Activated T-helper 17 cell treated with anti-CD3 and anti-CD28 coated beads, Interleukin-2, amount 50 U/mL, for 72 hours (primary cell): ENCODE results near the gene CFAP299. TPM values are rescaled to one million over a fixed set of nuclear protein-coding genes. Genes with fewer than 3 reads are reported as not detected.
"Not testable (repeated sequence)": the region's sequence is repeated elsewhere in the genome, so short reads cannot be mapped to it uniquely, and the experiment has no call there.

Source experiments
- ATAC-seq: fragments of 150-1000 bp; cut with Tn5 transposase; replicated peaks from 2 replicates; pipeline ENCODE4 v1.10.0; 2021; ENCODE audit warnings: mild to moderate bottlenecking, moderate library complexity
- H3K27ac Mint-ChIP-seq: one replicate; pipeline ENCODE4 v1.8.0; 2022; ENCODE audit warnings: mixed read lengths
- H3K27me3 Mint-ChIP-seq: one replicate; pipeline ENCODE4 v1.8.0; 2022; ENCODE audit warnings: mixed read lengths
- H3K36me3 Mint-ChIP-seq: one replicate; pipeline ENCODE4 v1.8.0; 2022; ENCODE audit warnings: low read depth, mild to moderate bottlenecking, mixed read lengths
- H3K4me1 Mint-ChIP-seq: one replicate; pipeline ENCODE4 v1.8.0; 2022; ENCODE audit warnings: mixed read lengths
- H3K4me3 Mint-ChIP-seq: one replicate; pipeline ENCODE4 v1.8.0; 2022; ENCODE audit warnings: mild to moderate bottlenecking, mixed read lengths
- H3K9me3 Mint-ChIP-seq: one replicate; pipeline ENCODE4 v1.8.0; 2022; ENCODE audit warnings: mixed read lengths
- total RNA-seq, 2 donors: library from RNA; stranded (reverse); gene quantifications; one replicate each; pipeline ENCODE4 v1.2.3, GENCODE V29; 2022

The CFAP299 gene
- total RNA-seq, 2 donors from 2014 or later, result 1.1 TPM; not detected in 1

DNA sequence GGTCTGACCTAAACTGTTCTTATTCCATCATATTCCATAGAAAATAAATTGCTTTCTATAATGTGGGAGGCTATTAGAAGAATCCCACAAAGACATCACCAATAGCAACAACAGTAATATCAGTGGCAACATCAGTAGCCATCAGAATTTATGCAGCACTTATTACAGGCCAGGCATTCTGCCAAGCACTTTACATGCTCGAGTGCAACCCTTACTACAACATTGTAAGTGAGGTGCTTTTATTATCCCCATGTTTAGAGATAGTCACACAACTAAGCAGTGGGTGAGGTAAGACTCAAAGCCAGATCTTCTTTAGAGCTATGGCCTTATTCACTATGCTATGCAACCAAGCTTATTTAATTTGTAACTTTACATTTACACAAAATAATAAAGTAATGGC lies 377.9 kb downstream of the CFAP299 start:
- H3K4me1 Mint-ChIP-seq, result peaks cover 4% of the 10 kb centered on the region

DNA sequence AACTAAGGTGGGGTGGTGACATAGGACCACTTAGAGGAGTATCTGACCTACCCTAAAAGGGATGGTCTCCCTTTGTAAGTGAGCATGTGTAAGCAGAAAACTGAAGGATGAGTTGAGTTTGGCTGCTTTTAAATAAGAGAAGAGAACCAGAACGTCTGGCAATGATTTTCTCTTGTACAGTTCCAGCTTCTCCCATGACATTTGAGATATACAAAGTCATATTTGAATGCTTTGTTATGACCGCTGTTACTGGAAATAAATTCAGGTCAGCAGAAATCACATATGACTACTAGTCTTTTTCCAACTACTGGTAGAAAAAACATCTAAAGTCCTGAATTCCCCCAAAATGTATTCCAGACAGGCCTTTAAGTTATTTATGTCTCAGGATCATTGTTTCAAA lies 381.7 kb downstream of the CFAP299 start:
- no peaks in the 10 kb centered on the region for H3K4me1 Mint-ChIP-seq
- peaks cover 10% of the 10 kb centered on the region for H3K9me3 Mint-ChIP-seq
- H3K4me3 Mint-ChIP-seq, result no peak overlapping the region
- no peak overlapping the region for H3K27ac Mint-ChIP-seq
- ATAC-seq, result no peak
- no peaks in the 10 kb centered on the region for H3K27me3 Mint-ChIP-seq
- no peaks in the 10 kb centered on the region for H3K36me3 Mint-ChIP-seq

More for the DNA sequence above, 377.9 kb downstream of the CFAP299 start:
- peaks cover 4% of the 10 kb centered on the region for H3K9me3 Mint-ChIP-seq
- H3K27ac Mint-ChIP-seq, result no peak overlapping the region
- no peak overlapping the region for H3K4me3 Mint-ChIP-seq
- no peaks in the 10 kb centered on the region for H3K36me3 Mint-ChIP-seq
- H3K27me3 Mint-ChIP-seq, result no peaks in the 10 kb centered on the region
- no peak for ATAC-seq

DNA sequence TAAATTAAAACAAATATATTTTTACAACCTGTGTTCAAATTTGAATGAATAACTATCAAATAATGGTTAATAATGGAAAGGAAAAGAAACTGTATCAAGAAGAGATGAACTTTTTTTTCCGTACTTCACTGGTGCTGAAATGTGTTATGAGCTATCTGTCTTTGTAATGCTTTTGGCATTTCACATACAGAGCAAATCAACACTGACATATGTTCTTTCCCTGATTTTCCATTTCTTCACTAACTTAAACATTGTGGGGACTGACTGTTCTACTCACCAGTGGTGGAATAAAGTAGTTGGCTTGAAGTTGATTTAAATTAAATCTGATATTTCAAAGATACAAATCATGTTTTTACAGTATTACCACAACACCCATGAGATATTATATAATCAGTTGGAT lies 390.9 kb downstream of the CFAP299 start:
- no peak for ATAC-seq
- H3K27me3 Mint-ChIP-seq, result peaks cover 3% of the 10 kb centered on the region
- peaks cover under 1% of the 10 kb centered on the region for H3K9me3 Mint-ChIP-seq

DNA sequence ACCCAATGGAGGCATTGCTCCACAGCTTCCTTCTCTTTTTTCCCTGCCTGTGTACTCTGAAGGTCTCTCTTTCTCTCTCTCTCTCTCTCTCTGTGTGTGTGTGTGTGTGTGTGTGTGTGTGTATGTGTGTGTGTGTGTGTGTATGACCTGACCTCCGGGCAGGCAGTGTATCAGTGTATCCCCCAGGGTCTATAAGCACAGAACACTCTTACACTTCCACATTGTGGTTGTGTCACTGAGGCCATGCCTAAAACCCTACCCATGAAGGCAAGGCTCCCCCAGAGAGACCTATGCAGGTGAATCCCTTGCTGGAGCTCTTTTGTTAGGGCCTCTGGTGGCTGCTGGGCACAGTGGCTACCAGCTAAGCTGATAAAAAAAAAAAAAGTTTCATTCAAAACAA lies 394.6 kb downstream of the CFAP299 start:
- Mint-ChIP-seq H3K4me1 (no peaks in the 10 kb centered on the region), H3K27me3 (peaks cover 3% of the 10 kb centered on the region), H3K4me3 (no peak overlapping the region), H3K9me3 (no peaks in the 10 kb centered on the region), H3K27ac (no peak overlapping the region), H3K36me3 (no peaks in the 10 kb centered on the region)
- no peak for ATAC-seq

More for the DNA sequence above, 390.9 kb downstream of the CFAP299 start:
- Mint-ChIP-seq H3K36me3 (no peaks in the 10 kb centered on the region), H3K27ac (no peak overlapping the region), H3K4me1 (no peaks in the 10 kb centered on the region), H3K4me3 (no peak overlapping the region)

DNA sequence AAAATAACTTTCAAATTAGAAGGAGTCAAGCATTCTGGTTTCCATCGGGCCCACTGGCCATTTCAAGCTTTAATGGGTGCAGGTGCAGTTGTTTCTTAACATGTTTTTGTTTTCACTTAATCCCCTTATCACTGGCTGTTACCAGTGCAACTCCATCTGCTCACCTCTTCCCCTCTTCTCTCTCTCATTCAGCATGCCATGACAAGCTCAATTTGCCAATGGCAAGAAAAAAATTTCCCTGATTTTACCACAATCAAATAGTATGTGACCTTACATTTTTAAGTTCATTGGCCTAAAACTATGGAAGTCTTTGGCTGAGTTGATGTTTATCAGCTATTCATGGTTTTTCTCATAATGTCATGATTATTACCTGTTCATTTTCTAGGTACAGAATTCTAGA lies 395.9 kb downstream of the CFAP299 start:
- H3K27me3 Mint-ChIP-seq, result peaks cover 3% of the 10 kb centered on the region
- no peaks in the 10 kb centered on the region for H3K9me3 Mint-ChIP-seq
- H3K4me3 Mint-ChIP-seq, result no peak overlapping the region
- no peaks in the 10 kb centered on the region for H3K4me1 Mint-ChIP-seq
- H3K27ac Mint-ChIP-seq, result no peak overlapping the region
- H3K36me3 Mint-ChIP-seq, result no peaks in the 10 kb centered on the region
- no peak for ATAC-seq

DNA sequence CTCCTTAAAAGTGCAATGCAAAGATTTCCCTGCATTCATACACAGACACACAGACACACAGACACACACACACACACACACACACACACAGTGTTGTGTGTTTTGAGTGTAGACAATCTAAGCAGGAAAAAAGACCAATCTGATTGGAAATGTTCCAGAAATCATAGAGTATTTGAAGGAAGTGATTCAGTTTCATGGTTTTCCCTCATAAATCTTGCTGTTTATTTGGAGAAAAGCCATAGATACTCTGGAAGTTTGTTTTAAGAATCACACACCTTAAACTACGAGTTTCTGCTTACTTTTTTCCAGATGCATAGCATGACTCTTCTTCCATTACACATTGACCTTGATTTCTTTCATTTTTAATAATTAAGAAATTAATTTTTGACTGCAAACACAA lies 396.5 kb downstream of the CFAP299 start:
- no peak overlapping the region for H3K4me3 Mint-ChIP-seq
- no peaks in the 10 kb centered on the region for H3K9me3 Mint-ChIP-seq
- H3K4me1 Mint-ChIP-seq, result no peaks in the 10 kb centered on the region
- ATAC-seq, result no peak
- peaks cover 3% of the 10 kb centered on the region for H3K27me3 Mint-ChIP-seq
- no peak overlapping the region for H3K27ac Mint-ChIP-seq
- H3K36me3 Mint-ChIP-seq, result no peaks in the 10 kb centered on the region

DNA sequence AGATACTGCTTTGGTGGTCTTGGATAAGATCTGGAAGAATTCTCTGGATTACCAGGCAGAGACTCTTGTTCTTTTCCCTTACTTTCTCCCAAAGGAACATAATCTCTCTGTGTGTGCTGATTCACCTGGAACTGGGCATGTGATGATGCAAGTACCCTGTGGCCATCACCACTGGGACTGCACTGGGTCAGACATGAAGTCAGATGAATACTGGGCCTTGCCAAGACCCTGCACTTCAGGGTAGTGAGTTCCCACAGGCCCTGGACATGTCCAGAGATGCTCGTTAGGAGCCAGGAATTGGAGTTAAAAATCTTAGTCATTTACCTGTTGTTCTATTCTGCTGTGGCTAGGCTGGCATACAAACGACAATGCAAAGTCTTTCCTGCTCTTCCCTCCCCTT lies 404.8 kb downstream of the CFAP299 start:
- peaks cover 3% of the 10 kb centered on the region for H3K27me3 Mint-ChIP-seq
- no peaks in the 10 kb centered on the region for H3K36me3 Mint-ChIP-seq
- peaks cover 20% of the 10 kb centered on the region for H3K9me3 Mint-ChIP-seq
- ATAC-seq, result no peak
- H3K4me1 Mint-ChIP-seq, result no peaks in the 10 kb centered on the region
- H3K27ac Mint-ChIP-seq, result no peak overlapping the region
- H3K4me3 Mint-ChIP-seq, result no peak overlapping the region

DNA sequence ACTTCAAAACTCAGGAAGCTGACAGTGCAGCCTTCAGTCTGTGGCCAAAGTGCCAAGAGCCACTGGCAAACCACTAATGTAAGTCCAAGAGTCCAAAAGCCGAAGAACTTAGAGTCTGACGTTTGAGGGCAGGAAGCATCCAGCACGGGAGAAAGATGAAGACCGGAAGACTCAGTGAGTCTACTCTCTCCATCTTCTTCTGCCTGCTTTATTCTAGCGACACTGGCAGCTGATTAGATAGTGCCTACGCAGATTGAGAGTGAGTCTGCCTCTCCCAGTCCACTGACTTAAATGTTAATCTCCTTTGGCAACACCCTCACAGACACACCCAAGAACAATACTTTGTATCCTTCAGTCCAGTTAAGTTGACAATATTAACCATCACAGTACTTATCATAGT lies 414.0 kb downstream of the CFAP299 start:
- not testable (repeated sequence) for H3K4me1 Mint-ChIP-seq, H3K27ac Mint-ChIP-seq, H3K27me3 Mint-ChIP-seq, ATAC-seq, H3K9me3 Mint-ChIP-seq, H3K36me3 Mint-ChIP-seq, H3K4me3 Mint-ChIP-seq

DNA sequence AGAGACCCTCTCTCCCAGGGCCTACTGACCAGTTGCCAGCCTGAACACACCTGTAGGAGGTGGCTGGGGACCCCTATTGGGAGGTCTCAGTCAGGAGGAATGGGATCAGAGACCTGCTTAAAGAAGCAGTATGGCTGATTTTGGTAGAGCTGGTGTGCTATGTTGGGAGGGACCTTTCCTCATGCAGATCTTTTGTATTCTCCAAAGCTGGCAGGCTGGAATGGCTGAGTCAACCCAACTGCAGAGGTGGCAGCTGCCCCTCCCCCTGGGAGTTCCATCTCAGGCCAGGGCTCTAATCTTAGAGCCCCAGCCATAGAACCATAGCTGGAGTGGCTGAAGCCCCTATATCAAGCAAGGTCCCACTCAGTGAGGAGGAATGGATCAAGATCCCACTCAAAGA lies 415.7 kb downstream of the CFAP299 start:
- Mint-ChIP-seq H3K27me3 (no peaks in the 10 kb centered on the region), H3K27ac (no peak overlapping the region), H3K36me3 (no peaks in the 10 kb centered on the region), H3K4me3 (no peak overlapping the region), H3K4me1 (no peaks in the 10 kb centered on the region), H3K9me3 (no peaks in the 10 kb centered on the region)
- ATAC-seq, result no peak

DNA sequence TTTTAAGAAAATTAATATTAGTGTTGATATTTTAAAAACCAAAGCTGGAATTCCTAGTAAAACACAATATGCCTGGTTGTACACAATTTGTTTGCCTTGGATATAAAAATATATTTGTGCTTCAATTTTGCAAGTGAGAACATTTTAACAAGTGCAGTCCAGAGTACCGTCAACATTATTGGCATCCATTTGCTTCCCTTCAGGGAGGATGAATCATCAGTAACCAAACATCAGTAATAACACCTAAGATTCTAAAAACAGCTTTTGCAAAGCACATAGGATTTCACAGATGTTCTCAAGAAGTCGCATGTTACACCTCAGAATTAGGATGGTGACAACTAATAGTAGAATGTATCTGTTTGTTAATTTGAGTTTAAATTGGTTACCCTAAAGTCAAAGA lies 432.4 kb downstream of the CFAP299 start:
- Mint-ChIP-seq H3K36me3 (no peaks in the 10 kb centered on the region), H3K9me3 (peaks cover 4% of the 10 kb centered on the region)
- ATAC-seq, result no peak

DNA sequence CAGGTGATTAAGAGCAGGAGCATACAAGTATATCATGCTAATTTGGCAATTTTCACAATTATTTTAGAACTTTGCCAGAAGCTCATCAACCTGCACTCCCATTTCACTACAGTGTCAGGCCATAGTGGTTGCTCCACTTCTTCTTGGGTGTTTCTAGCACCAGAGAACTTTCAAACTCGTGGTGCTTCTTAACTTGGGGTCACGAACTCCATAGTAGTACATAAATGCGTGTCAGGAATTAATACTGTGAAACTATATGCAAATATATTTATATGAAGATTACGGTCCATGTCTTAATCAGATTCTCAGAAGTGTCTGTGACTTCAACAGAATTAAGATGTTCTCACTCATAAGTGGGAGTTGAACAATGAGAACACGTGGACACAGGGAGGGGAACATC lies 440.6 kb downstream of the CFAP299 start:
- Mint-ChIP-seq H3K27me3 (no peaks in the 10 kb centered on the region), H3K36me3 (no peaks in the 10 kb centered on the region), H3K27ac (no peak overlapping the region), H3K4me3 (no peak overlapping the region), H3K9me3 (no peaks in the 10 kb centered on the region), H3K4me1 (no peaks in the 10 kb centered on the region)
- no peak for ATAC-seq

More for the DNA sequence above, 432.4 kb downstream of the CFAP299 start:
- Mint-ChIP-seq H3K27me3 (no peaks in the 10 kb centered on the region), H3K27ac (no peak overlapping the region), H3K4me3 (no peak overlapping the region), H3K4me1 (no peaks in the 10 kb centered on the region)

DNA sequence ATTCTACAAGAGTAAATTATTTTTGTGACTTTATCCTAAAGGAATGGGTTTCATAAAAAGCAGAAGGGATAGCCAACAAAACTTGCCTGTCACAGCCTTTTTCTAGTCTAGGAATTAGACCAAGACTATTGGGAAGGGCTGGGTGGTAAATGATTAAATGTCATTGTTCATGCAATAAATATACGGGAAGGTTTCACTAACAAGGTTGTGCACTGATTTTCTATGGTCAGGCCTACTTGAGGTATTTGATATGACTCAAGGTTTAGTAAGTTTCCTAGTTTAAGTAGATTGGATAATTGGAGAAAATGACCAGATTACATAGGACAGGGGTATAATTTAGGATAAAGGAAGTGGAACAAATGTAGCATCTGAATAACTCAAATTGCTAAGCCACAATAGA lies 445.9 kb downstream of the CFAP299 start:
- Mint-ChIP-seq H3K4me3 (no peak overlapping the region), H3K9me3 (no peaks in the 10 kb centered on the region), H3K4me1 (no peaks in the 10 kb centered on the region), H3K27me3 (no peaks in the 10 kb centered on the region), H3K27ac (no peak overlapping the region), H3K36me3 (no peaks in the 10 kb centered on the region)
- ATAC-seq, result no peak

DNA sequence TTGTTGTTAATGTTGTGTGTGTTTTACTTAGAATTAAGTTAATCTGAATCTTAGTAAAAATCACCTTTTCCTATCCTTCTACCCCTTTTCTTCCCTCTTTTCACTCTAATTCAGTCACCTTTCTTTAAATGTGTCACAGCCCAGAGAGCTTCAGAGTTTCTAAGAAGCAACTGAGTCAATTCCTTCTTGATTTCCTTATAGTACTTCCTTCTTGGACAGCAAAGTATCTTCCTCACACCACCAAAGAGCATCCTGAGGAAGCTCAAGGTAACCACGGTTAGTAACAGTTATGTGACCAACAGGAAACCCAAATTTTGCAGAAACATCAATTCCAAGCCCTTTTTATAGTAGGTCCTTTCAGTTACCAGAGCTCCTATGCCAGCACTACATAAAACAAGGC lies 451.8 kb downstream of the CFAP299 start:
- peak; percentile 42 for ATAC-seq
- Mint-ChIP-seq H3K4me1 (peaks cover 7% of the 10 kb centered on the region), H3K27me3 (no peaks in the 10 kb centered on the region), H3K27ac (no peak overlapping the region), H3K4me3 (no peak overlapping the region), H3K9me3 (no peaks in the 10 kb centered on the region), H3K36me3 (no peaks in the 10 kb centered on the region)

DNA sequence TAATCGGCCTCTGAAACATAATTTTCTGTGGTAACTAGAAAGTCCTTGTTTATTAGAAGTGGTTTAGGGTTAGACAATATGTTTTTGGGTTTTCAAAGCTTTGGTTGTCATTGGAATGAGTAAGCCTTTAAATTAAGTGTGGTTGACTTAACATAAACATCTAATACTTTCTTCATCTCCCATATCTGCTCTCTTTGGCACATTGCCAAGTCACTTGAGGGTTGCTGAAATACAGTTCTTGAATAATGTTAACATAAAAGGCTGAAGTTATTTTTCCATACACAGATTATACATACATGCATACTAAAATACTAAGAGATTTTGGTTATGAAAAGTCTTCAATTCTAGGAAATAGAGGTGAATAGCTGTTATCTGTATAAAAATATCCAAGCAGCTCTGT lies 453.3 kb downstream of the CFAP299 start:
- no peak overlapping the region for H3K27ac Mint-ChIP-seq
- H3K4me3 Mint-ChIP-seq, result no peak overlapping the region

DNA sequence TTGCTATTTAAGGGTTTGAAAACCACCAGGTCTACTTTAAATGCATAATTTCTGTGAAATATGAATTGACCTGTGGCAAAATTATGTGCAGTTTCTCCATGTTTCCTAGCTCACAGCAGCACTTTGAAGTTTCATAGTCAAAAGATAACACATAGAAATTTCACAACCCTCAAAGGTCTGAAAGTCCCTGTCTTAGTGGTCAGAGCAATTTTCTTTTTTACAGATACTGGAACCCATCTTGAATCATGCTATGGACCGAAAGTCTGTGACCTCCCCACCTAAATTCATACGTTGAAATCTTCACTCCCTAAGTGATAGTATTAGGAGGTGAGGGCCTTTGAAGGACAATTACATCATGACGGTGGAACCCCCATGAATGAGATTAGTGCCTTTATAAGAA lies 454.6 kb downstream of the CFAP299 start:
- Mint-ChIP-seq H3K27me3 (no peaks in the 10 kb centered on the region), H3K4me3 (no peak overlapping the region), H3K9me3 (peaks cover 3% of the 10 kb centered on the region), H3K27ac (no peak overlapping the region), H3K36me3 (no peaks in the 10 kb centered on the region), H3K4me1 (peaks cover 7% of the 10 kb centered on the region)
- ATAC-seq, result peak; percentile 19

More for the DNA sequence above, 453.3 kb downstream of the CFAP299 start:
- Mint-ChIP-seq H3K27me3 (no peaks in the 10 kb centered on the region), H3K4me1 (peaks cover 7% of the 10 kb centered on the region), H3K9me3 (peaks cover 3% of the 10 kb centered on the region), H3K36me3 (no peaks in the 10 kb centered on the region)
- ATAC-seq, result no peak

DNA sequence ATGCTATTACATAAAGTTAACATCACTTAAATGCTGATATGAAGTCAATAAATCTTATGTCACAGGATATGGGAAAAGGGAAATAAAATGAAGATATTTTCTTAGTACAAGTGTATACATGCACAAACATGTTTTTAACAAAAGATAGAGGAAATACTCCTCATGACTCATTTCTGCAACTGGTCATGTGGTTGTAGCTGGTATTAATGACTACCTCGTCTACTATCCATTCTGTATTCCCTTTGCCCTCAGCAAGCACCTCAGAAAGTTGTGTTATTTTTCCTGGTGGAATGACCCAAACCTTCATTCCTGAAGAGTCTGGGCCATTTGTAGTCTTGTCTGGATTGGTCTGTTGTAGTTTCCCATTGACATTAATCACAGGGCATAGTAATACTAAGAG lies 458.1 kb downstream of the CFAP299 start:
- not testable (repeated sequence) for ATAC-seq, H3K4me1 Mint-ChIP-seq, H3K27ac Mint-ChIP-seq, H3K4me3 Mint-ChIP-seq, H3K36me3 Mint-ChIP-seq, H3K27me3 Mint-ChIP-seq, H3K9me3 Mint-ChIP-seq
